Rectal smooth muscle tissue (tissue), 1 donor: ENCODE data around the gene TEX28.
"Not testable (repeated sequence)": the region's sequence is repeated elsewhere in the genome, so short reads cannot be mapped to it uniquely, and the experiment has no call there.

ENCODE experiments used
- H3K27ac ChIP-seq: one replicate; pipeline ENCODE4 v1.7.0; 2013; ENCODE audit warnings: low read depth, low read length, inconsistent platforms
- H3K27me3 ChIP-seq: one replicate; pipeline ENCODE4 v1.7.0; 2013; ENCODE audit warnings: low read length; ENCODE audit not compliant: control insufficient read depth, insufficient read depth
- H3K36me3 ChIP-seq: one replicate; pipeline ENCODE4 v1.7.0; 2013; ENCODE audit warnings: low read length; ENCODE audit not compliant: control insufficient read depth, insufficient read depth
- H3K4me1 ChIP-seq: one replicate; pipeline ENCODE4 v1.7.0; 2013; ENCODE audit warnings: low read length; ENCODE audit not compliant: control insufficient read depth, insufficient read depth
- H3K4me3 ChIP-seq: one replicate; pipeline ENCODE4 v1.7.0; 2013; ENCODE audit warnings: low read length
- H3K9ac ChIP-seq: one replicate; pipeline ENCODE4 v1.7.0; 2013; ENCODE audit warnings: low read length

Gene TEX28

DNA sequence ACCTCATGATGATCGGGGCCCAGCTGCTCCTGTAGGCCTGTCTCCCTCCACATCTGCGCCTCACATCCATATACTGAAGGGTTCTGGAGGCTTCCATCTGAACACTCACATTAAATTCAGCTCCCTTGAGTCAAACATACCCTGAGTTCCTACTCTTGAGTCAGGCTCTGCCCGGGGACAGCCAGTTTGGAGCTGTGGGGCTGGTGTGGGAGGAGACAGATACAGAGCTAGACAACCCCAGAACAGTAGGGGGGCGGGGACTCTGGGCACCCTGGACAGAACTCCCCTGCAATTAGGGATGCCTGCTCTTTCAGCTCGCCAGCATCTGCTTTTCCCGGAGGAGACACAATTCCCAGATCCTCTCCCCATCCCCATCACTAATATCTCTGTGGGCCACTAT is 31.9 kb downstream of the TEX28 start:
- H3K4me1 ChIP-seq, H3K4me3 ChIP-seq, H3K27ac ChIP-seq, H3K27me3 ChIP-seq, H3K9ac ChIP-seq, H3K36me3 ChIP-seq: not testable (repeated sequence)

- not testable (repeated sequence) for H3K4me3 ChIP-seq, H3K36me3 ChIP-seq, H3K27me3 ChIP-seq, H3K9ac ChIP-seq, H3K4me1 ChIP-seq, H3K27ac ChIP-seq
Measured at GRCh38 chrX:154258711-154259110, 36.2 kb downstream of the TEX28 start.

DNA sequence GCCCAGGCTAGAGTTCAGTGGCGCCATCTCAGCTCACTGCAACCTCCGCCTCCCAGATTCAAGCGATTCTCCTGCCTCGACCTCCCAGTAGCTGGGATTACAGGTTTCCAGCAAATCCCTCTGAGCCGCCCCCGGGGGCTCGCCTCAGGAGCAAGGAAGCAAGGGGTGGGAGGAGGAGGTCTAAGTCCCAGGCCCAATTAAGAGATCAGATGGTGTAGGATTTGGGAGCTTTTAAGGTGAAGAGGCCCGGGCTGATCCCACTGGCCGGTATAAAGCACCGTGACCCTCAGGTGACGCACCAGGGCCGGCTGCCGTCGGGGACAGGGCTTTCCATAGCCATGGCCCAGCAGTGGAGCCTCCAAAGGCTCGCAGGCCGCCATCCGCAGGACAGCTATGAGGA is 37.6 kb downstream of the TEX28 start, which contains the start of gene OPN1MW3:
OPN1MW3 (plus strand) TSS at position 301 of the 400 bp plus-strand sequence; CDS start at position 339, 38 bp downstream.
- H3K9ac ChIP-seq, H3K36me3 ChIP-seq, H3K4me3 ChIP-seq, H3K27ac ChIP-seq, H3K4me1 ChIP-seq, H3K27me3 ChIP-seq: not testable (repeated sequence)

DNA sequence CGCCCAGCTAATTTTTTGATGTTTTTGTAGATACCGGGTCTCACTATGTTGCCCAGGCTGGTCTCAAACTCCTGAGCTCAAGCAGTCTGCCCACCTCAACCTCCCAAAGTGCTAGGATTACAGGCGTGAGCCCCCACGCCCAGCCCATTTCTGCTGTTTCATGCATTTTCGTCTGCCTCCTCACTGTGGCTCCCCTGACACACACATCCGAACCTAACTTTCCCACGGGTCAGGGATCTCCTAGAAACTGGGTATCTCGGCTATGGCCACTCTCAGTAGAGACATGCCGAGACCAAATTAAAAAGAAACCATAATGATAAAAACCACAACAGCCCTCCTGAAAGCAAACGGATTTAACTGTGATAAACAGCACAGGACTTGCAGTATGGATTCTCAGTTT is 46.8 kb downstream of the TEX28 start:
- not testable (repeated sequence) for H3K27ac ChIP-seq, H3K4me3 ChIP-seq, H3K36me3 ChIP-seq, H3K4me1 ChIP-seq, H3K9ac ChIP-seq, H3K27me3 ChIP-seq

- H3K9ac ChIP-seq, H3K36me3 ChIP-seq, H3K27ac ChIP-seq, H3K4me1 ChIP-seq, H3K4me3 ChIP-seq, H3K27me3 ChIP-seq: not testable (repeated sequence)
Measured at GRCh38 chrX:154247377-154248045, 47.4 kb downstream of the TEX28 start.

GRCh38 chrX:154239982-154240503 is 54.9 kb downstream of the TEX28 start:
- not testable (repeated sequence) for H3K9ac ChIP-seq, H3K27me3 ChIP-seq, H3K4me3 ChIP-seq, H3K27ac ChIP-seq, H3K36me3 ChIP-seq, H3K4me1 ChIP-seq

DNA sequence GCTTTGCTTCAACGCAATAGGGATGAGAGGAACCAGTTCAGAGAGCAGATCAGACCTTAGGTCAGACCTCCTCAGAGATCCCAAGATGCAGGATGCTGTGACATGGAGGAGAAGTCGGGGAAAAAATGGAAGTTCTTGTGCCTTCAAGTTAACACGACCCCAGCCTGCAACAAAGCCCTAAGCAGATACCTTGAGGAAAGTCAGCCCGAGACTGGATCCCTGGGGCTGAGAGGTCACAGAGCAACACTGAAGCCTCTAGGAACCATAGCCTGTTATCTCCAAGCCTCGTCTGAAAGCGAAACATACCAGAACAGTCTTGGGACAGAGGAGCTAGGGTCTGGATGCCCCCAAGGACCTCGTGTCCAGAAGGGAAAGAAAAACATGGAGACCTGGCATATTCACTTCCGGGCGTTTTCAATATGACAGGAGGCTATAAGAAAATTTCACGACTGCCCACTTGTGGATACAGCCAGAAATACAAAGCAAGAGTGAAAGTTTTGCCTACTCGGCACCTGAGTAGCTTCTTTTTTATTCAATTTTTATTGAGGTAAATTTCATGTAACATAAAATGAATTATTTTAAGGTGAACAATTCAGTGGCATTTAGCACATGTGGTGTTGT is 55.9 kb downstream of the TEX28 start:
- H3K27me3 ChIP-seq, H3K9ac ChIP-seq, H3K4me1 ChIP-seq, H3K27ac ChIP-seq, H3K36me3 ChIP-seq, H3K4me3 ChIP-seq: not testable (repeated sequence)

GRCh38 chrX:154233620-154234019 is 61.3 kb downstream of the TEX28 start:
- H3K27me3 ChIP-seq, H3K27ac ChIP-seq, H3K4me3 ChIP-seq, H3K9ac ChIP-seq, H3K36me3 ChIP-seq, H3K4me1 ChIP-seq: not testable (repeated sequence)

DNA sequence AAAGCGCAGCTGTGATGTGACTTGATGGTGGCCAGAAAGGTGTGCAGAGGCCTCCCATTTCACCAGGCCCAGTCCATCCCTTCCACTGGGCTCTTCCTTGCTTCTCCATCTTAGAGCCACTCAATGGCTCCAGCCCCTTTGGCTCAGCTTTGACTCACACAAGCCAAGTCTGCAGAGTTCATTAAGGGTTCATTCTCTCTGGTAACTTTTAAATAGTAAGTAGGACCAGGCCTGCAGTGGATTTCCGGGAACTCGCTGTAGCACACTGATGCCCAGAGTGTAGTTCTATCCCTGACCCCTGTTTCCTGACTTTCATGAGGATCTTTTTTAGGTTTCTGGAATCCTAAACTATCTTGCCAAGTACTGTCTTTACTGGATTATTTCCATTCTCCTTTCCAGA is 63.5 kb downstream of the TEX28 start:
- H3K4me1 ChIP-seq, H3K4me3 ChIP-seq, H3K27ac ChIP-seq, H3K9ac ChIP-seq, H3K27me3 ChIP-seq, H3K36me3 ChIP-seq: not testable (repeated sequence)

DNA sequence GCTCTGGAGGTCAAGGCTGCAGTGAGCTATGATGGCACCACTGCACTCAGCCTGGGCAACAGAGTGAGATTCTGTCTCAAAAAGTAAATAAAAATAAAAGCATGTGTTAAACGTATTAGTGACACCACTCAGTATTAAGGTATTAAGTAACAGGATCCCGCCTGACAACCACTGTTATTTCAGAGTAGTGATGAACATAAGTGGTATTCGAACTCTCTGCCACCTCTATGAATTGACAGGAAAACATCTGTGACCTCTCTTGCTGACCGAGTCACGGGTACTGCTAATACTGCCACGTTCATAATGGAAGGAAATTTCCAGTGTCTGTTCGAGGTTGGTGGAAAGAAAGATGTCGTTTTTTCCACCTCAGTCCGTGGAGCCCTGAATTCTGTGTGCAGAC is 68.2 kb downstream of the TEX28 start:
- H3K27ac ChIP-seq, H3K4me1 ChIP-seq, H3K27me3 ChIP-seq, H3K36me3 ChIP-seq, H3K4me3 ChIP-seq, H3K9ac ChIP-seq: not testable (repeated sequence)

- H3K27me3 ChIP-seq, H3K36me3 ChIP-seq, H3K27ac ChIP-seq, H3K4me1 ChIP-seq, H3K9ac ChIP-seq, H3K4me3 ChIP-seq: not testable (repeated sequence)
Measured at GRCh38 chrX:154225292-154225691, 69.6 kb downstream of the TEX28 start.
